Measurements from ENCODE around the gene CIDEB.

The CIDEB gene

GRCh38 chr14:24292118-24292807 is 15.5 kb downstream of the CIDEB start:
- no peak for TF ChIP-seq CTCF (IDR thresholded peaks at IDR 0.05; ENCODE audit: low read depth, low read length)

DNA sequence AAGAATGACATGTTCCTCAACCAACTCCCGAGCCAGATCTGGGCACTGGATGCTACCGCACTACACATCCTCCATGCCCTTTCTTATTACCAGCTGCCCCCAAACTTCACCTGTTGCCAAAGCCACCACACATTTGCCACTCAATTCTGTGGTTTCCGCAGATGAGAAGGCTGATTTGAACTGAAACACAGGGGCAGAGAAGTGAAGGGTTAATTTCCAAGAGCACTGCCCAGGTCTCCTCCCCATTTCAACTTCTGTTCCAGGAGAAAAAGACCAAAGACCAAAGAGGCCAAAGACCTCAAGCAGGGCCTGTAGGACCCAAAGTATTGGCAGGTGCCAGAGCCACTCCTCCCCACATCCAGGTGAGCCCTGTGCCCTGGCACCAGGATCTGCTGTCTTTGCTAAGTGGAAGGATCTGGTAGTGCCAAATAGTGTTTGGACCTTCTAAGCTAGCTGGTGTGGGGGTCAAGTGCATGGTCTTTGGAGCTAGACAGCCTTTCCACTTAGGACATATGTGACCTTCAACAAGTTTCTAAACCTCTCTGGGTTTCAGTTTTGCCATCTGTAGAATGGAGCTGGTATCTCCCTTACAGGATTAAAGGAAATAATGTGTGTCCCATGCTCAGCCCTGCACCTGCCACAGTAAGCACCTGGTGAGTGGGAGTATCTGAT is 16.2 kb downstream of the CIDEB start:
- no peak for DNase-seq (ENCODE audit: extremely low read depth, low read depth)
- TF ChIP-seq CTCF (IDR thresholded peaks at IDR 0.05; ENCODE audit: low read depth, low read length), result no peak

More at GRCh38 chr14:24292118-24292807, 15.5 kb downstream of the CIDEB start:
- no peak for DNase-seq (ENCODE audit: extremely low read depth, low read depth)

DNA sequence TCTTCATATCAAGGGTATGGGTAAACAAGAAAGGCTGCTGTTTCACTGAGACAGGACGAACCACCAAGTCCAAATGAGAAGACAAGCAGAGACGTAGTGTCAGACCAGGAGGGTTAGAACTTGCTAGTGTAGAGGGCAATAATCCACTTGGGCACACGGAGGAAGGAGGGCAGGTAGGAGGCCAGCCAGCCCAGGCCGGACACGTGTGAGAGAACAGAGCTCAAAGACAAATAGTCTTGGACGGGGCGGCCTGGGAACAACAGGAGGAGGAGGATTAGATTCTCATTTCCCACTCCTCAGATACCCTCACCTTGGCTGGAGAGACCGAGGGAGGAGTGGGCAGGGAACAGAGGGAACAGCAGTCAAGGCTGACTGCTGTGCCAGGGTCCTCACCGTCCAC is 17.0 kb downstream of the CIDEB start:
- no peak for TF ChIP-seq CTCF (IDR thresholded peaks at IDR 0.05; ENCODE audit: low read depth, low read length)
- DNase-seq (ENCODE audit: extremely low read depth, low read depth), result no peak

DNA sequence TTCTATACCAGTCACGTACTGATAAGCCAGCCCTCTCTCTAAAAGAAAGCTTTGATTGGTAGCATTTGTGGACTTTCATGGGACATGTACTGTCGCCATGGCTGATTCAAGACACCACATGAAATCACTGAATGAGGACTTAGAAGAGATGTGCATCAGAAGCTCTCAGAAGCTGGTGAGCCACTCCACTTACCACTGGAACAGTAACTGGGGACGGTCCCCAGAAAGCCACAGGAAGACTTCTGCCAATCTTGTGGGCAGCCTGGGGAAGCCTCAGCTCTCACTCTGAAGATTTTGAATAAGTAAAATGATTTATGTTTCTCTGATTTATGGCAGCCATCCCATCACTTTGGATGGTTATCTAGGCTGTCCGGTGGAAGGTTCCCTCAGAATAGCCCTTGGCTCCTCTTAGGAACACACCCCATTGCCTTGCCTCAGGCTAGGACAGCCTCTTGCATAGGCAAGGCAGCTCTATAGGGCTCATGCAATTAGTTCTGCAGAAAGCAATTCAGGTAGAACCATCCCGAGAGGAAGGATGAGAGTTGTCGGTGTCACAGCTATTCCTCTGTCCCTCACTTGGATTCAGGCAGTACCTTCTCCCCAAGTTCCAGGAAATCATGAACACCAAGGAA is 18.0 kb downstream of the CIDEB start:
- no peak for DNase-seq (ENCODE audit: extremely low read depth, low read depth)
- TF ChIP-seq CTCF (IDR thresholded peaks at IDR 0.05; ENCODE audit: low read depth, low read length), result no peak

DNA sequence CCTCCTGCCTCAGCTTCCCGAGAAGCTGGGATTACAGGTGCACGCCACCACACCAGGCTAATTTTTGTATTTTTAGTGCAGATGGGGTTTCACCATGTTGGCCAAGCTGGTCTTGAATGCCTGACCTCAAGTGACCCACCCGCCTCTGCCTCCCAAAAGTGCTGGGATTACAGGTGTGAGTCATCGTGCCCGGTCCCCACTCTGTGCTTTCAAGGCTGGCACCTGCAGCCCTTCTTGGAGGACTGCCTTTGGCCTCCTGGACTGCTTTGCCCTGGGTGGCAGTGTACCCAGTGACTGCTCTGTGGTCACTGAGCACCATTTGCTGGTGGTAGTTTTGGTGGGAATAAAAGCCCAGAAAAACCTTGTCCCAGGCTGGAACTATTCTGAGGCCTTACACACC is 20.8 kb downstream of the CIDEB start:
- no peak for TF ChIP-seq CTCF (IDR thresholded peaks at IDR 0.05; ENCODE audit: low read depth, low read length)
- no peak for DNase-seq (ENCODE audit: extremely low read depth, low read depth)

- no peak for TF ChIP-seq CTCF (IDR thresholded peaks at IDR 0.05; ENCODE audit: low read depth, low read length)
- DNase-seq (ENCODE audit: extremely low read depth, low read depth), result no peak
Observed at GRCh38 chr14:24285351-24285750, 22.4 kb downstream of the CIDEB start.

DNA sequence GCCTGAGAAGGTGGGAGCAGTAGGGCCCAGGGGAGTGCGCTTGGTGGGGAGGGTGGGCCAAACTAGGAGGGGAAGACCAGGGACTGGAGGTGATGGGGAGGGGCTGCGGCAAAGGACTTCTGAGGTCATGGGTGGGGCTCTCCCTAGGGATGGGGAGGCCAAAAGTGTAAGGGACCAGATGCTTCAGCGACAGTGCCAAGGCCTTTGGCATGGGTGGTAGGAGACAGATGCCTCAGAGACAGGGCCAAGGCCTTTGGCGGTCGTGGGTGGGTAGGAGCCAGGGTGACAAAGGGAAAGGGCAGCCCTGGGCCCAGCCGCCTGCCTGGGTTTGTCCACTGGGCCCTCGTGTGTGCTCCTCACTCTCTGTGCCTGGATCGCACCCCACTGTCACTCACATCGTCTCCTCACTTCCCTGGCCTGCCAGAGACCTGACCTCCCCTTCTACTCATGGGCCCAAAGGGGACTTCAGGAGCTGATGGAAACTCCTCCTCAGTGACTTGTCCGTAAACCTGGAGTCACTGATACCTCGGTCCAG is 23.2 kb downstream of the CIDEB start:
- DNase-seq (ENCODE audit: extremely low read depth, low read depth), result no peak
- no peak for TF ChIP-seq CTCF (IDR thresholded peaks at IDR 0.05; ENCODE audit: low read depth, low read length)
